GM12801 (cell line): ENCODE data around the gene CDH6.

Source experiments
- CTCF ChIP-seq: IDR thresholded peaks from one replicate; pipeline ENCODE4 v1.5.1; 2011; ENCODE audit warnings: control low read depth; ENCODE audit not compliant: insufficient read length; ENCODE audit errors: extremely low read depth

CDH6 gene

GRCh38 chr5:31343946-31344345 lies 150.5 kb downstream of the CDH6 start:
- no peak for TF ChIP-seq CTCF

- TF ChIP-seq CTCF = no peak
These were observed 153.5 kb downstream of the CDH6 start for GRCh38 chr5:31346896-31347551.

DNA sequence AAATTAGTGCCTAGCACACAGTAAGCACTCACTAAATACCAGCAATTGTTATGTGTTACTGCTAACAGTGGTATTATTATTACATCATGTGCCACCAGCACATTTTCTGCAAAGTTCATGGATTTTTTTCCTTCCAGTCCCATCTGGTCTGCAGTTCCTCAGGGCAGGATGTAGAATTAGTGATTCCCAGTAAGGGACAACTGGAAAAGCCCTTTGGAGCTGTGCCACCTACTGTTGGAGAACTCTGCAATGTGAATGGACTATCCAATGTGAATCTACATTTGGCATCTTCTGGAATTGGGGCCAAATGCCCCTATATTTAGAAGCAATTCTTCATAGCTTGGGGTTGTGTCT lies 154.0 kb downstream of the CDH6 start:
- TF ChIP-seq CTCF = no peak

DNA sequence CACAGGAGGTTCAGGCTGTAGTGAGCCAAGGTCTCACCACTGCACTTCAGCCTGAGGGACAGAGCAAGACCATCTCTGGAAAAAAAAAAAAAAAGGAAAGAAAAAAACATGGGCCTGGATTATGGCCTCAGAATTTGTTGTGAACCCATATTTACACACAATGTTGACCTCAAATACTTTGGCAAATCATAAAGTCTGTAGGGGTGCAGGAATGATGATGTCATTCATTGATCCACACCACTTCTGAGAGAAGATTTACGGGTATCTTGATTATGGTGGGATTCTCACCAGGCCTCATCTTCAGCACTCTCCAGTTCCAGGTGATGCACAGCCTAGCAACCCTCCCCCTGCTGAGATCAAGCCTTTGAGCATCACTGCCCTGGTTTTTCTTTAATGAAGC lies 156.9 kb downstream of the CDH6 start:
- no peak for TF ChIP-seq CTCF

GRCh38 chr5:31355337-31355736 lies 161.9 kb downstream of the CDH6 start:
- no peak for TF ChIP-seq CTCF

DNA sequence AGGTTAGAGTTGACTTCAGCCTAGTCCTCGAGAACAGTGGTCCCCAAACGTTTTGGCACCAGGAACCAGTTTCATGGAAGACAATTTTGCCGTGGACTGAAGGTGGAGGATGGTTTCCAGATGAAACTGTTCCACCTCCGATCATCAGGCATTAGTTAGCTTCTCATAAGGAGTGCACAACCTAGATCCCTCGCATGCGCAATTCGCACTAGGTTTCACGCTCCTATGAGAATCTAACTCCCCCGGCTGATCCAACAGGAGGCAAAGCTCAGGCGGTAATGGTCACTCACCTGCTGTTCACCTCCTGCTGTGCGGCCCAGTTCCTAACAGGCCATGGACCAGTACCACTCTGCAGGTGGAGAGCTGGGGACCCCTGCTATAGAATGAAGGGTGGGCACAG lies 163.6 kb downstream of the CDH6 start:
- TF ChIP-seq CTCF = no peak

- TF ChIP-seq CTCF = no peak
These were observed 166.4 kb downstream of the CDH6 start for GRCh38 chr5:31359839-31360238.
